IPS-18a (cell line): ENCODE results near the gene CUX1.

ENCODE experiments used
- H3K27ac ChIP-seq: one replicate; pipeline ENCODE4 v1.5.1; 2013; ENCODE audit warnings: low read length
- H3K27me3 ChIP-seq: one replicate; pipeline ENCODE4 v1.6.1; 2013; ENCODE audit warnings: mild to moderate bottlenecking, low read length; ENCODE audit not compliant: control insufficient read depth, insufficient read depth
- H3K36me3 ChIP-seq: one replicate; pipeline ENCODE4 v1.6.1; 2013; ENCODE audit warnings: low read depth, low read length; ENCODE audit not compliant: control insufficient read depth
- H3K4me1 ChIP-seq: one replicate; pipeline ENCODE4 v1.6.1; 2013; ENCODE audit warnings: low read depth, low read length; ENCODE audit not compliant: control insufficient read depth
- H3K4me3 ChIP-seq: one replicate; pipeline ENCODE4 v1.5.1; 2013; ENCODE audit warnings: low read length
- H3K9ac ChIP-seq: one replicate; pipeline ENCODE4 v1.6.1; 2013; ENCODE audit warnings: mild to moderate bottlenecking, low read length, moderate library complexity
- H3K9me3 ChIP-seq: one replicate; pipeline ENCODE4 v1.6.1; 2013; ENCODE audit warnings: low read depth, low read length; ENCODE audit not compliant: control insufficient read depth

The CUX1 gene

DNA sequence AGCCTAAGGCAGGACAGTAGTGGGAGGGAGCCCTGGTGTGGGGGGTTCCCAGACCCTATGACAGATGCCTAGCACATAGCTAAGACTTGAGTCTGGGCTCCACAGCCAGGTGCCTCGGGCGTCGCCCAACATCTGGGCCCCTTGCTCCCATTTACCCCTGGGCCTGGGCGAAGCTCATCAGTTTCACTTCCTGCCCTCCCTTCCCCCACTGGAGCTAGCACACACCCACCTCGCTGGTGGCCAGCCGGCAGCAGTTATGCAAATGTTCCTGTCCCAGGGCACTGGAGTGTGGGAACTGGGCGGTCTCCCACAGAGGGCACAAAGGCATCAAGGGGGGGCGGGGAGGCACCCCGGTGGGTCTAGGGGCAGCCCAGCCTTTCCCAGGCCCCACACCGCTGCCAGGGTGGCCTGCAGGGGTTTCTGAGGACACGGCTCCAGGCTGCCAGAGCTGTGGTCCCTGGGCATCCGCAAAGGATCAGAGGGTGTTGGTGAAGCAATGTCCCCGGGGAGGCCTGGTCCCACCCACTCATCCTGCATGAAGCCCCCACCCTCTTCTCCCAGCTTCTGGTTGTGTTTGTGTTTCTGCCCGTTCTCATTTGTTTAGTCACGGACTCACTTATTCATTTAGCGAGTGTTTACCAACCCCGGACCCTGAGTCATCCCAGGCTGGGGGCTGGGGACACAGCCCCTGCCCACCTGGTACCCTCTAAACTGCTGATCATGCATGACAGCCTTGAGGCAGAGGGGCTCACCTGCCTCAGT, 489.7 kb downstream of the CUX1 start:
- H3K4me1 ChIP-seq: peaks cover 12% of the 10 kb centered on the region
- H3K9ac ChIP-seq: no peak overlapping the region
- no peak overlapping the region for H3K4me3 ChIP-seq

DNA sequence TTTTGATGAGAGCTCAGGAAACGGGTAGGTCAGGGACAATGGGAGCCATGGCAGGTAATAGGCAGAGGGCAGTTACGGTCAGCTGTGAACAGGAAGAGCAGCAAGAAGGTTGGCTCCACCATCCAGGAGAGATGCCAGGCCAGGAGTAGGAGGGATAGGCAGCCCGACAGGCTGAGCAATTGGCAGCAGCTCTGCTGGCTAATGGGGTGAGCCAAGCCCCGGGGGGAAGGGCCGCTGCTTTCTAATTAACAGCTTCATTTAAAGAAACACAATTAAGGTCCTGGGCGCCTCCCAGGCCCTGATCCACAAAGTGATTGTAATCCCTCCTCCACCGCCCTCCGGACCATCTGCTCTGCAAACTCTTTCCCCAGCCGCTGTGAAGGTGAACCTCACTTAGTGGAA, 493.0 kb downstream of the CUX1 start:
- H3K4me1 ChIP-seq: peaks cover 12% of the 10 kb centered on the region

More for the DNA sequence above, 489.7 kb downstream of the CUX1 start:
- no peaks in the 10 kb centered on the region for H3K27me3 ChIP-seq
- peak overlapping the region; percentile 34 for H3K27ac ChIP-seq
- H3K9me3 ChIP-seq: no peaks in the 10 kb centered on the region
- H3K36me3 ChIP-seq: no peaks in the 10 kb centered on the region

DNA sequence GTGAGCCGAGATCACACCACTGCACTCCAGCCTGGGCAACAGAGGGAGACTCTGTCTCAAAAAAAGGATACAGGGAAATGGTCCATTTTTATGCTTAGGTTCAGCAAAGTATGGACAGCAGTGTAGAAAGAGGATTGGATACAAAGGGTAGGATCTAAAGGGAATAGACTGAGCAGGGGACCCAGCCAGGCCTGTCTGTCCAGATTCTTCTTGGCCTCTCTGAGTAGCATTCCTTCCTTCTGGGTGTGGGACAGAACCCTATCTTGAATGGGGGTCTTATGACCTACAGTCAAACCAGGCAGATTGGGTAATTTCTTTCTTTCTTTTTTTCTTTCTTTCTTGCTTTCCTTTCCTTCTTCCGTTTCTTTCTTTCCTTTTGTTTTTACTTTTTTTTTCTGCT, 494.9 kb downstream of the CUX1 start:
- Histone ChIP-seq H3K4me3 (no peak overlapping the region), H3K9ac (no peak overlapping the region), H3K27ac (no peak overlapping the region), H3K4me1 (peaks cover 6% of the 10 kb centered on the region), H3K9me3 (no peaks in the 10 kb centered on the region), H3K36me3 (no peaks in the 10 kb centered on the region), H3K27me3 (no peaks in the 10 kb centered on the region)

More for the DNA sequence above, 493.0 kb downstream of the CUX1 start:
- H3K27me3 ChIP-seq: no peaks in the 10 kb centered on the region
- no peak overlapping the region for H3K4me3 ChIP-seq
- no peak overlapping the region for H3K27ac ChIP-seq
- no peaks in the 10 kb centered on the region for H3K9me3 ChIP-seq
- H3K9ac ChIP-seq: no peak overlapping the region
- no peaks in the 10 kb centered on the region for H3K36me3 ChIP-seq

DNA sequence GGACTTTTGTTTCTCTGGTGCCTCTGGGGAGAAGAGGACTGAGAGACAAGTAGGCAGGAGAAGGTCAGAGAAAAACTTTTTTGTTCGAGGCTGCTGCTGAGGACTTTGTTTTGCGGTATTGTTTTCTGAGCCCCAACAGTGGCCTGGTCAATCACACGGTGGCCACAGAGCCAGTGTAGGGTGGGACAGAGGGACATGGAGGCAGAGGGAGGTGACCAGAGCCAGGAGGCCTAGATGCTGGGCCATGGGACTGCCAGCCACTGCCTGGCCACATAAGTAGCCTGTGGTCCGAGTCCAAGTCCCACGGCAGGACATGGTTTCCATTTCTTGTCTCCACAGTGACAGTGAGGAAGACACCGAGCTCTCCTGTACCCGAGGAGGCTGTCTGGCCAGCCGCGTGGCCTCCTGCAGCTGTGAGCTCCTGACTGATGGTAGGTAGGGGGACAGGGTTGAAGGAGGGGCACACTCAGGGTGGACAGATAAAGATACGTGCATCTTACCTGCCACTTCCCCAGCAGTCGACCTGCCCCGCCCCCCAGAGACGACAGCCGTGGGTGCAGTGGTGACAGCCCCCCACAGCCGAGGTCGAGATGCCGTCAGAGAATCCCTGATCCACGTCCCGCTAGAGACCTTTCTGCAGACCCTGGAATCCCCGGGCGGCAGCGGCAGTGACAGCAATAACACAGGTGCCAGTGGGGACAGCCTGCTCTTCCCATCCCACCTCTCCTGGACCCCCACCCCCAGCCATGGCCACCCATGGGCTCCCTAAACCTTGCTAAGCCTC, 496.8 kb downstream of the CUX1 start:
- H3K9me3 ChIP-seq: no peaks in the 10 kb centered on the region

DNA sequence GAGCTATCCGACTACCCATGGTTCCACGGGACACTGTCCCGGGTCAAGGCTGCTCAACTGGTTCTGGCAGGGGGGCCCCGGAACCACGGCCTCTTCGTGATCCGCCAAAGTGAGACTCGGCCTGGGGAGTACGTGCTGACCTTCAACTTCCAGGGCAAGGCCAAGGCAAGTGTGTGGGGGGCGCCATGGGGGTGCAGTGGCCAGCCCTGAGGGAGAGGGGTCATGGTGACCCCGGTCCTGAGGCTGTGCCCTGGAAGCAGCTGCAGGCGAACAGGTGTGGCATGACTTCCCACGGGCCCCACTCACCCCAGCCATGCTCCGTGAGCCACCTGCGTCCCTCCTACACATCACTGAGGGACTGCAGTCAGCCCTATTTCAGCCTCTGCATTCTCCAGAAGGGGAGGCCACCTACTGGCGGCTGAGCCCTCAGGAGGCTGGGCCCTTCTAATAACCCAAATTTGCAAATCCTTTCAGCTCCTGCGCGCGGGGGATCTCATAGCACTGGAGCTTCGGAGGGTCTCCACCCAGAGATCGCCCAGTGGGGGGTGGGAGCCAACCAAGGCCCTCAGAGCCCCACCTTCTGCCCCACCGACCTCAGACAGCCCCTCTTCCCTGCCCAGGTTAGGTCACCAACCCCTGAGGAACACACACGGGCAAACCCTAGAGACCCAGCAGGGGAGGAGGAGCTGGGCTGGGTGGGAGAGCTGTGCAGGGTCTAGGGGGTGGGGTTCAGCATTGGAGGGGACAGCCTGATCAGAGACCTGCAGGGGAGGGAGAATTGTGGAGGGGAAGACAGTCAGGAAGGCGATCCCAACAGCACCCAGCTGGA, 500.0 kb downstream of the CUX1 start:
- Histone ChIP-seq H3K9ac (no peak overlapping the region), H3K4me1 (peaks cover 3% of the 10 kb centered on the region), H3K27ac (no peak overlapping the region), H3K36me3 (no peaks in the 10 kb centered on the region), H3K27me3 (no peaks in the 10 kb centered on the region), H3K9me3 (no peaks in the 10 kb centered on the region), H3K4me3 (no peak overlapping the region)

More for the DNA sequence above, 496.8 kb downstream of the CUX1 start:
- no peak overlapping the region for H3K27ac ChIP-seq
- no peak overlapping the region for H3K9ac ChIP-seq
- H3K27me3 ChIP-seq: no peaks in the 10 kb centered on the region
- H3K4me3 ChIP-seq: no peak overlapping the region
- H3K4me1 ChIP-seq: peaks cover 3% of the 10 kb centered on the region
- H3K36me3 ChIP-seq: no peaks in the 10 kb centered on the region

DNA sequence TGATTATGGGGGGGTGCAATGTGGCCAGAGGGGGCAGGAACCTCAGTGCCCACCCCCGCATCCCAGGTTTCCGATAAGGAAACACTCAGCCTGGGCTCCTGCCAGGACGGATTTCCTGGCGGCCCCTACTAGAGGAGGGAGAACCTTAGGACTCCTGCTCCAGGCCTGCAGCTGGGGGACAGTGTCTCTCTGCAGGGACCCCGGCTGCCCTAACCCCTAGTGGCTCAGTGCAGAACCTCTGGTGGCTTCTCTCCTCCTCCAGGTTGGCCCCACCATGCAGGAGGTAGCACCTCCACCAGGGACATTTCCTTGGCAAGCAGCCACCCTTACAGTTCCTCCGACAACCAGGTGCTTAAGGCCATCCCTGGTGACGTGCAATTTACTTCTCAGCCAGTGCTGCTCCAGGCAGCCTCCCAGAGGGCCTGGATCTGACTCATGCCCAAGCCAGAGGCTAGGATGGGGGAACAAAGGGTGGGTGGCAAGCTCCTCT, 501.1 kb downstream of the CUX1 start:
- Histone ChIP-seq H3K27me3 (no peaks in the 10 kb centered on the region), H3K4me1 (peaks cover 3% of the 10 kb centered on the region), H3K9ac (no peak overlapping the region), H3K27ac (no peak overlapping the region), H3K9me3 (no peaks in the 10 kb centered on the region), H3K36me3 (no peaks in the 10 kb centered on the region), H3K4me3 (no peak overlapping the region)

DNA sequence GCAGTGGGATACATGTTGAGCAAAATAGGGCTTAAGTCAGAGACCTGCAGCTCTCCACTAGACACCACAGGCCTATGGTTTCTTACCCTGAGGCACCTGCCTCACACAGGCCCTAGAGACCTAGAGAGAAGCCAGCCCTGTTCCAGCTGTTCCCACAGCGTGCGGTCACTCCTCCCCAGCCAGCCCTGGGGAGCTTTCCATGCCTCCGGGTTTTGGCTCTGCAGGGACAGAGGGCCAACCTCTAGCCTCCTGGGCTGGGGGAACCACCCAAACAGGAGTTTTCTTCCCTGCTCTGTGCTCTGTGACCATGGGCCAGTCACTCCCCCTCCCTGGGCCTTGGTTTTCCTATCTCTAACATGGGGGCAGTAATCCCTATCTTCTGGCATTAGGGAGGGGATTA, 502.2 kb downstream of the CUX1 start:
- Histone ChIP-seq H3K36me3 (no peaks in the 10 kb centered on the region), H3K27ac (no peak overlapping the region), H3K9me3 (no peaks in the 10 kb centered on the region), H3K27me3 (no peaks in the 10 kb centered on the region), H3K4me3 (no peak overlapping the region), H3K9ac (no peak overlapping the region), H3K4me1 (peaks cover 3% of the 10 kb centered on the region)

DNA sequence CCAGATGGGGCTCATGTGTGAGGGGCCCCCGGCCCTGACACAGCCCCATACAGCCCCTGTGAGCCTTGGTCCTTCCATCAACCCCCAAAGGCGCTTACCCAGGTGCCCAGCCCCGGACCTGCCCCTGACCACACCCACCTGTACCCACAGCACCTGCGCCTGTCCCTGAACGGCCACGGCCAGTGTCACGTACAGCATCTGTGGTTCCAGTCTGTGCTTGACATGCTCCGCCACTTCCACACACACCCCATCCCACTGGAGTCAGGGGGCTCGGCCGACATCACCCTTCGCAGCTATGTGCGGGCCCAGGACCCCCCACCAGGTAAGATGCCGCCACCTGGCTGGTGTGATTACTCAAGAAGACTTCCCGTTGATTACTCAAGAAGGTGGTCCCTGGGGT, 502.8 kb downstream of the CUX1 start:
- H3K9me3 ChIP-seq: no peaks in the 10 kb centered on the region
- H3K36me3 ChIP-seq: no peaks in the 10 kb centered on the region
- H3K27me3 ChIP-seq: no peaks in the 10 kb centered on the region
- no peak overlapping the region for H3K27ac ChIP-seq
- H3K4me1 ChIP-seq: peaks cover 3% of the 10 kb centered on the region
- no peak overlapping the region for H3K9ac ChIP-seq
- no peak overlapping the region for H3K4me3 ChIP-seq

DNA sequence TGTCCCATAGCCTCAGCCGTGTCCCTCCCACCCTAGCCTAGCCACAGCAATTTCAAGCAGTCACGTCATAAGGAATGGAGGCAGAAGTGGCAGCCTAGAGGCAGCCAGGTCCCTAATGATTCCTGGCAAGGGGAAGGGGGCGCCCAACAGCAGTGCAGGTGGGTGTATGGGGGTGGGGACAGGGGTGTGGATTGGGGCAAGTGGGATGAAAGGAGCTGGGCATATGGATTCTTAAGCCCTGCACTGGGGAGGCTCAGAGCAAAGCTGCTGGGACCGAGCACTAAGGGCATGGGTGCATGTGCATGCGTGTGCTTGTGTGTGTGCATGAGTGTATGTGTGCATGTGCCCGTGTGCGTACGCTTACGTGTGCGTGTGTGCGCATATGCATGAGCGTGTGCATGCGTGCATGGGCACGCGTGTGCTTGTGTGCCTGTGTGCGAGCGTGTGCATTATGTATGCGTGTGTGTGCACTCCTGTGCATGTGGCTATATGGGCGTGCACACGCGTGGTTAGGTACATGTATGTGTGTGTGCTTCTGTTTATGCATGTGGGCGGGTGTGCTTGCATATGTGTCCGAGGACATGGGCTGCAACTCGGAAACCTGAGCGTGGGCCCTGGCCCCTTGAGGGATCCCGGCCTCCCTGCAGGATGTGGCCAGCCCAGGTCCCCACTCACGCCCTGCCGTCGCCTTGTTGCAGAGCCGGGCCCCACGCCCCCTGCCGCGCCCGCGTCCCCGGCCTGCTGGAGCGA, 503.4 kb downstream of the CUX1 start:
- H3K4me3 ChIP-seq: no peak overlapping the region
- H3K27ac ChIP-seq: no peak overlapping the region
- peaks cover 3% of the 10 kb centered on the region for H3K4me1 ChIP-seq
- no peak overlapping the region for H3K9ac ChIP-seq
- H3K36me3 ChIP-seq: no peaks in the 10 kb centered on the region
- no peaks in the 10 kb centered on the region for H3K27me3 ChIP-seq
- H3K9me3 ChIP-seq: no peaks in the 10 kb centered on the region

DNA sequence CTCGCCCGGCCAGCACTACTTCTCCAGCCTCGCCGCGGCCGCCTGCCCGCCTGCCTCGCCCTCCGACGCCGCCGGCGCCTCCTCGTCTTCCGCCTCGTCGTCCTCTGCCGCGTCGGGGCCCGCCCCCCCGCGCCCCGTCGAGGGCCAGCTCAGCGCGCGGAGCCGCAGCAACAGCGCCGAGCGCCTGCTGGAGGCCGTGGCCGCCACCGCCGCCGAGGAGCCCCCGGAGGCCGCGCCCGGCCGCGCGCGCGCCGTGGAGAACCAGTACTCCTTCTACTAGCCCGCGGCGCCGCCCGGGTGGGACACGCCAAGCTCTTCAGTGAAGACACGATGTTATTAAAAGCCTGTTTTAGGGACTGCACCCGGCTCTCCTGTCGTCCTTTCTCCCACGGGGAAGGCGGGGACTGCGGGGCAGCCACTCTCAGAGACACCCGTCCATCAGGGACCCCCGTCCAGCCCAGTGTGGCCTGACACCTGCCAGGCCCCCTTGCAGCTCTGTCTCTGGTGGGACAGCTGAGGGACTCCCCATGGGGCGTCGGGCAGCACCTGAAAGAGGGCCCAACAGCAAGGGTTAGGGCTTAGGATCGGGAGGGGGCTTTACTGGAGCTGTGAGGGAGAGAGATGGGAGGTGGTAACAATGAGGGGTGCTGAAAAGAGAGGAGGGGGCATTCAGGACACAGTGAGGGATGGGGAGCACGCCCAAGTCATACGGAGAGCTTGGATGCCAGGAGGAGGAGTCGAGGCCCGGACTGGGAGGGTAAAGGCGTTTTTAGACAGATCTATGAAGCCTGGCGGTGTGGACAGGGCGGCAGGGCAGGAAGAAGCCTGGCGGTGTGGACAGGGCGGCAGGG, 504.1 kb downstream of the CUX1 start:
- Histone ChIP-seq H3K27ac (no peak overlapping the region), H3K9me3 (no peaks in the 10 kb centered on the region), H3K27me3 (no peaks in the 10 kb centered on the region), H3K4me3 (no peak overlapping the region), H3K4me1 (peaks cover 3% of the 10 kb centered on the region), H3K9ac (no peak overlapping the region), H3K36me3 (no peaks in the 10 kb centered on the region)
